RWPE2 (cell line): ENCODE results near the gene CMC1.
A peak's percentile ranks its signal among the peaks of the same experiment; 100 is the strongest.

ENCODE experiments used
- ATAC-seq: fragments of 200-7000 bp; cut with Tn5 transposase; 3 replicates; pipeline ENCODE4 v1.9.1; 2021; ENCODE audit warnings: low read depth
- DNase-seq: peaks from one replicate; pipeline ENCODE4 v3.0.0-alpha.2; 2020; ENCODE audit warnings: low spot score
- H3K27ac ChIP-seq: fragments of 450-650 bp; 2 replicates; pipeline ENCODE4 v1.5.1; 2017; ENCODE audit warnings: mild to moderate bottlenecking; ENCODE audit not compliant: poor library complexity, severe bottlenecking
- H3K27me3 ChIP-seq: fragments of 250-450 bp; sonication (Bioruptor Pico); 2 replicates; pipeline ENCODE4 v1.5.1; 2021; ENCODE audit warnings: mild to moderate bottlenecking, moderate library complexity; ENCODE audit not compliant: insufficient read depth, poor library complexity, severe bottlenecking
- H3K36me3 ChIP-seq: fragments of 250-450 bp; sonication (Bioruptor Pico); 2 replicates; pipeline ENCODE4 v1.5.1; 2020; ENCODE audit warnings: low read depth, mild to moderate bottlenecking, moderate library complexity
- H3K4me1 ChIP-seq: fragments of 250-450 bp; sonication (Bioruptor Pico); 2 replicates; pipeline ENCODE4 v1.5.1; 2021; ENCODE audit warnings: mild to moderate bottlenecking, moderate library complexity; ENCODE audit not compliant: insufficient read depth, poor library complexity, severe bottlenecking
- H3K4me3 ChIP-seq: fragments of 250-450 bp; sonication (Bioruptor Pico); 2 replicates; pipeline ENCODE4 v1.5.1; 2021; ENCODE audit warnings: mild to moderate bottlenecking, moderate library complexity; ENCODE audit not compliant: severe bottlenecking
- H3K9me3 ChIP-seq: fragments of 250-450 bp; sonication (Bioruptor Pico); 2 replicates; pipeline ENCODE4 v1.5.1; 2021; ENCODE audit warnings: mild to moderate bottlenecking, moderate library complexity; ENCODE audit not compliant: severe bottlenecking
- TF ChIP-seq, protein P1 (sequence below): fragments of 450-650 bp; IDR thresholded peaks from one replicate; pipeline ENCODE4 v1.5.1; 2017; ENCODE audit warnings: mild to moderate bottlenecking, moderate library complexity; ENCODE audit not compliant: poor library complexity, severe bottlenecking

Gene CMC1

DNA sequence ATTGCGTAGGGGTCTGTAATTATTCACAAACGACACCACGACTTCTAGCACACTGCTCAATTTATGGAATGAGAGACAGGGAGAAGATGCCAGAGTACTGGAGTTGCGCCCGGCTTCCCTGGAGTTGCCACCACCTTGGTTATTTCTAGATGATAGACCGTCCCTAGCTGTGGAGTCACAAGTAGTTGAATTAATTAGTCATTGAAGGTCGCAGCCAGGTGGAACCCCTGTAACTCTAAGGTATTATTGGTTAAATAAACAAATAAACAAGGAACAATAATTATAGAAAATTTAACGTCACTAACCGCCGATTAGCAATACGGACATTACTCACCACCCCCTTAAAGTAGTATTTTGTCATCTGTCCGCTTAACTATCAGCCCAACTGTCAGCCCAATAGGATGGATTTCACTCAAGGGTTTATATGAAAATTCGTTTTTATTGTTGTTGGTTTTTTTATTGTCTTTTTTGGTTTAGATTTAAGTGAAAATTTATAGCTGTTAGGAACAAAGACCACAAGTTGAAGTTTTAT is 108.1 kb downstream of the CMC1 start:
- Histone ChIP-seq H3K4me1 (peaks cover 30% of the 10 kb centered on the region), H3K27ac (peak overlapping the region; percentile 92), H3K9me3 (no peaks in the 10 kb centered on the region), H3K4me3 (peak overlapping the region; percentile 55), H3K36me3 (peaks cover 20% of the 10 kb centered on the region), H3K27me3 (no peaks in the 10 kb centered on the region)
- ATAC-seq (no peak; the same call in 2 of the 3 replicates), DNase-seq (no peak)
- TF ChIP-seq, protein P1, sequence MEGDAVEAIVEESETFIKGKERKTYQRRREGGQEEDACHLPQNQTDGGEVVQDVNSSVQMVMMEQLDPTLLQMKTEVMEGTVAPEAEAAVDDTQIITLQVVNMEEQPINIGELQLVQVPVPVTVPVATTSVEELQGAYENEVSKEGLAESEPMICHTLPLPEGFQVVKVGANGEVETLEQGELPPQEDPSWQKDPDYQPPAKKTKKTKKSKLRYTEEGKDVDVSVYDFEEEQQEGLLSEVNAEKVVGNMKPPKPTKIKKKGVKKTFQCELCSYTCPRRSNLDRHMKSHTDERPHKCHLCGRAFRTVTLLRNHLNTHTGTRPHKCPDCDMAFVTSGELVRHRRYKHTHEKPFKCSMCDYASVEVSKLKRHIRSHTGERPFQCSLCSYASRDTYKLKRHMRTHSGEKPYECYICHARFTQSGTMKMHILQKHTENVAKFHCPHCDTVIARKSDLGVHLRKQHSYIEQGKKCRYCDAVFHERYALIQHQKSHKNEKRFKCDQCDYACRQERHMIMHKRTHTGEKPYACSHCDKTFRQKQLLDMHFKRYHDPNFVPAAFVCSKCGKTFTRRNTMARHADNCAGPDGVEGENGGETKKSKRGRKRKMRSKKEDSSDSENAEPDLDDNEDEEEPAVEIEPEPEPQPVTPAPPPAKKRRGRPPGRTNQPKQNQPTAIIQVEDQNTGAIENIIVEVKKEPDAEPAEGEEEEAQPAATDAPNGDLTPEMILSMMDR: no peak
